ENCODE measurements around the gene XYLT1.

DNA sequence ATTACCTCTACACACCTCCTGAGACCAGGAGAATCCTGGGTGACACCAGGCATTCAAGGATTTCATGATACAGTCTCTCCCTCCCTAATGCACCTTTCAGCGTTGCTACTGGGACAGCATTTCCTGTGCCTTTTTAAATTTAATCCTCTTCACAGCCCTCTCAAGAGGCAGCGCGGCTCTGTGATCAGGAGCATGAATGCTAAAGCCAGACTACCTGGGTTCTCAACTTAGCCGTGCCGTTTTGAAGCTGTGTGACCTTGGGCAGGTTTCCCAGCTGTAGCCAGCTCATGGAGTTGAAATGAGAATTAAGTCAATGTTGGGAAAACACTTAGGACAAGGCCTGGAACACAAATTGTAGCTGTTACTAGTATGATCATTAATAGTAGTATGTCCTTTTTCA lies 191.8 kb downstream of the XYLT1 start:
- no peak for TF ChIP-seq CREB1 (IDR thresholded peaks at IDR 0.05; ENCODE audit: low read depth)
- no peak for TF ChIP-seq RAD21 (IDR thresholded peaks at IDR 0.05; ENCODE audit: low read depth)
- TF ChIP-seq YY1 (IDR thresholded peaks at IDR 0.05; ENCODE audit: low read depth): no peak
- TF ChIP-seq, protein P1, sequence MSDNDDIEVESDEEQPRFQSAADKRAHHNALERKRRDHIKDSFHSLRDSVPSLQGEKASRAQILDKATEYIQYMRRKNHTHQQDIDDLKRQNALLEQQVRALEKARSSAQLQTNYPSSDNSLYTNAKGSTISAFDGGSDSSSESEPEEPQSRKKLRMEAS (IDR thresholded peaks at IDR 0.05): no peak
- no peak for TF ChIP-seq EGR1 (IDR thresholded peaks at IDR 0.05)
- TF ChIP-seq FOXM1 (IDR thresholded peaks at IDR 0.05; ENCODE audit: borderline replicate concordance, low read depth): no peak
- TF ChIP-seq, protein P2, sequence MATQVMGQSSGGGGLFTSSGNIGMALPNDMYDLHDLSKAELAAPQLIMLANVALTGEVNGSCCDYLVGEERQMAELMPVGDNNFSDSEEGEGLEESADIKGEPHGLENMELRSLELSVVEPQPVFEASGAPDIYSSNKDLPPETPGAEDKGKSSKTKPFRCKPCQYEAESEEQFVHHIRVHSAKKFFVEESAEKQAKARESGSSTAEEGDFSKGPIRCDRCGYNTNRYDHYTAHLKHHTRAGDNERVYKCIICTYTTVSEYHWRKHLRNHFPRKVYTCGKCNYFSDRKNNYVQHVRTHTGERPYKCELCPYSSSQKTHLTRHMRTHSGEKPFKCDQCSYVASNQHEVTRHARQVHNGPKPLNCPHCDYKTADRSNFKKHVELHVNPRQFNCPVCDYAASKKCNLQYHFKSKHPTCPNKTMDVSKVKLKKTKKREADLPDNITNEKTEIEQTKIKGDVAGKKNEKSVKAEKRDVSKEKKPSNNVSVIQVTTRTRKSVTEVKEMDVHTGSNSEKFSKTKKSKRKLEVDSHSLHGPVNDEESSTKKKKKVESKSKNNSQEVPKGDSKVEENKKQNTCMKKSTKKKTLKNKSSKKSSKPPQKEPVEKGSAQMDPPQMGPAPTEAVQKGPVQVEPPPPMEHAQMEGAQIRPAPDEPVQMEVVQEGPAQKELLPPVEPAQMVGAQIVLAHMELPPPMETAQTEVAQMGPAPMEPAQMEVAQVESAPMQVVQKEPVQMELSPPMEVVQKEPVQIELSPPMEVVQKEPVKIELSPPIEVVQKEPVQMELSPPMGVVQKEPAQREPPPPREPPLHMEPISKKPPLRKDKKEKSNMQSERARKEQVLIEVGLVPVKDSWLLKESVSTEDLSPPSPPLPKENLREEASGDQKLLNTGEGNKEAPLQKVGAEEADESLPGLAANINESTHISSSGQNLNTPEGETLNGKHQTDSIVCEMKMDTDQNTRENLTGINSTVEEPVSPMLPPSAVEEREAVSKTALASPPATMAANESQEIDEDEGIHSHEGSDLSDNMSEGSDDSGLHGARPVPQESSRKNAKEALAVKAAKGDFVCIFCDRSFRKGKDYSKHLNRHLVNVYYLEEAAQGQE (IDR thresholded peaks at IDR 0.05; ENCODE audit: low read depth): no peak

Measured in Ishikawa (cell line).